A673 (cell line): ENCODE data around the gene NR1D1.

ENCODE experiments used
- CTCF ChIP-seq: fragments of 300-800, 200-600 bp; sonication (generic); conservative IDR thresholded peaks from 2 replicates; pipeline ENCODE4 v1.5.1; 2017; ENCODE audit warnings: low read depth, mild to moderate bottlenecking, antibody characterized with exemption, low read length, moderate library complexity, mixed read lengths
- EZH2 ChIP-seq: fragments of 200-600 bp; sonication (generic); IDR thresholded peaks from 2 replicates; pipeline ENCODE4 v1.6.1; 2017; ENCODE audit warnings: borderline replicate concordance, low read depth, mild to moderate bottlenecking, mixed read lengths, antibody characterized with exemption, low read length; ENCODE audit not compliant: poor library complexity, severe bottlenecking

- TF ChIP-seq CTCF (no peak), EZH2 (no peak)
Measured at GRCh38 chr17:40056379-40057015, 43.9 kb downstream of the NR1D1 start.
